HepG2 (cell line): ENCODE results near the gene MTO1. TPM values are rescaled to one million over a fixed set of nuclear protein-coding genes. Genes with fewer than 3 reads are reported as not detected.

Source experiments
- DRAP1 ChIP-seq: IDR thresholded peaks from 2 replicates; pipeline ENCODE4 v1.6.1; 2016; ENCODE audit warnings: missing genetic modification reagents, missing compliant biosample characterization
- MAZ ChIP-seq, 2 experiments: sonication (generic) in 1 of 2; formaldehyde crosslinking in 1 of 2; IDR thresholded peaks; 2 replicates each; pipeline versions ENCODE4 v1.5.0 to v1.6.1; 2012 to 2020; ENCODE audit warnings: low read depth in 2 of 2, mild to moderate bottlenecking in 2 of 2, borderline replicate concordance in 1 of 2, improper control_type of control experiment in 1 of 2, low read length in 1 of 2, missing genetic modification reagents in 1 of 2, moderate library complexity in 1 of 2
- MED13 ChIP-seq: sonication (generic); formaldehyde crosslinking; IDR thresholded peaks from 2 replicates; pipeline ENCODE4 v1.5.0; 2020; ENCODE audit warnings: missing genetic modification reagents
- MIXL1 ChIP-seq: IDR thresholded peaks from 2 replicates; pipeline ENCODE4 v1.6.1; 2016
- NFIB ChIP-seq: sonication (generic); formaldehyde crosslinking; IDR thresholded peaks from 2 replicates; pipeline ENCODE4 v1.9.0; 2021; ENCODE audit warnings: missing genetic modification reagents, mild to moderate bottlenecking, borderline replicate concordance
- SMAD3 ChIP-seq: sonication (generic); formaldehyde crosslinking; IDR thresholded peaks from 2 replicates; pipeline ENCODE4 v1.4.0; 2020; ENCODE audit warnings: missing genetic modification reagents
- SNAI1 ChIP-seq: sonication (generic); formaldehyde crosslinking; IDR thresholded peaks from 2 replicates; pipeline ENCODE4 v1.5.0; 2020; ENCODE audit warnings: mild to moderate bottlenecking, missing genetic modification reagents, borderline replicate concordance
- TCF7 ChIP-seq: sonication (generic); IDR thresholded peaks from 2 replicates; pipeline ENCODE4 v1.6.1; 2016; ENCODE audit warnings: antibody characterized with exemption, low read depth
- TFDP1 ChIP-seq: IDR thresholded peaks from 2 replicates; pipeline ENCODE4 v1.6.1; 2016; ENCODE audit warnings: missing compliant biosample characterization, missing genetic modification reagents, borderline replicate concordance
- TIGD3 ChIP-seq: sonication (generic); formaldehyde crosslinking; IDR thresholded peaks from 2 replicates; pipeline ENCODE4 v1.5.1; 2020; ENCODE audit warnings: mild to moderate bottlenecking, missing genetic modification reagents, borderline replicate concordance
- ZIK1 ChIP-seq: sonication (generic); formaldehyde crosslinking; IDR thresholded peaks from 2 replicates; pipeline ENCODE4 v1.5.0; 2020; ENCODE audit warnings: mild to moderate bottlenecking, low read depth, missing genetic modification reagents, borderline replicate concordance
- ZMAT3 ChIP-seq: sonication (generic); formaldehyde crosslinking; conservative IDR thresholded peaks from 2 replicates; pipeline ENCODE4 v1.7.0; 2021; ENCODE audit warnings: missing genetic modification reagents
- ZNF660 ChIP-seq: sonication (generic); formaldehyde crosslinking; IDR thresholded peaks from 2 replicates; pipeline ENCODE4 v1.5.1; 2020; ENCODE audit warnings: mild to moderate bottlenecking, low read depth, missing genetic modification reagents, borderline replicate concordance
- ZNF775 ChIP-seq: sonication (generic); formaldehyde crosslinking; IDR thresholded peaks from 2 replicates; pipeline ENCODE4 v1.4.0; 2020; ENCODE audit warnings: missing genetic modification reagents, mild to moderate bottlenecking, moderate library complexity, borderline replicate concordance
- polyA plus RNA-seq, 8 experiments: library from polyadenylated mRNA; depleted of rRNA in 3 of 8; stranded (reverse) in 7 of 8; unstranded in 1 of 8; fragments of >200 nt; fragmentation: Illumina TruSeq in 4 of 8; extraction: Trizol in 4 of 8; gene quantifications; 2 replicates each; pipeline versions ENCODE4 v1.2.1 to v1.2.3, GENCODE V29; 2011 to 2016; ENCODE audit warnings: low read depth in 4 of 8, missing spikeins in 1 of 8, mixed read lengths in 1 of 8; ENCODE audit not compliant: insufficient read depth in 1 of 8
- total RNA-seq, 5 experiments: library from RNA; depleted of rRNA; stranded (reverse); fragments of >200 nt; fragmentation: Illumina TruSeq; extraction: Trizol; gene quantifications; 2 replicates each; pipeline ENCODE4 v1.2.3, GENCODE V29; 2016; ENCODE audit warnings: low read depth in 1 of 5
- TF ChIP-seq, protein P1 (sequence below): sonication (generic); formaldehyde crosslinking; IDR thresholded peaks from 2 replicates; pipeline ENCODE4 v1.5.0; 2020; ENCODE audit warnings: mild to moderate bottlenecking, missing genetic modification reagents, borderline replicate concordance
- TF ChIP-seq, protein P2 (sequence below): sonication (generic); formaldehyde crosslinking; IDR thresholded peaks from 2 replicates; pipeline ENCODE4 v1.4.0; 2020; ENCODE audit warnings: missing genetic modification reagents

The MTO1 gene
- total and polyA plus RNA-seq, 2 of the 13 experiments (the other 11 are each of a cell fraction or from before 2014, with no cell fraction given), result 21.1 to 45.3 TPM

GRCh38 chr6:73521351-73521985, 59.9 kb downstream of the MTO1 start (continued):
- TF ChIP-seq ZMAT3 (CRISPR knock-in tag), result no peak; the same call in 1 of the 2 replicates
- TF ChIP-seq, protein P1, sequence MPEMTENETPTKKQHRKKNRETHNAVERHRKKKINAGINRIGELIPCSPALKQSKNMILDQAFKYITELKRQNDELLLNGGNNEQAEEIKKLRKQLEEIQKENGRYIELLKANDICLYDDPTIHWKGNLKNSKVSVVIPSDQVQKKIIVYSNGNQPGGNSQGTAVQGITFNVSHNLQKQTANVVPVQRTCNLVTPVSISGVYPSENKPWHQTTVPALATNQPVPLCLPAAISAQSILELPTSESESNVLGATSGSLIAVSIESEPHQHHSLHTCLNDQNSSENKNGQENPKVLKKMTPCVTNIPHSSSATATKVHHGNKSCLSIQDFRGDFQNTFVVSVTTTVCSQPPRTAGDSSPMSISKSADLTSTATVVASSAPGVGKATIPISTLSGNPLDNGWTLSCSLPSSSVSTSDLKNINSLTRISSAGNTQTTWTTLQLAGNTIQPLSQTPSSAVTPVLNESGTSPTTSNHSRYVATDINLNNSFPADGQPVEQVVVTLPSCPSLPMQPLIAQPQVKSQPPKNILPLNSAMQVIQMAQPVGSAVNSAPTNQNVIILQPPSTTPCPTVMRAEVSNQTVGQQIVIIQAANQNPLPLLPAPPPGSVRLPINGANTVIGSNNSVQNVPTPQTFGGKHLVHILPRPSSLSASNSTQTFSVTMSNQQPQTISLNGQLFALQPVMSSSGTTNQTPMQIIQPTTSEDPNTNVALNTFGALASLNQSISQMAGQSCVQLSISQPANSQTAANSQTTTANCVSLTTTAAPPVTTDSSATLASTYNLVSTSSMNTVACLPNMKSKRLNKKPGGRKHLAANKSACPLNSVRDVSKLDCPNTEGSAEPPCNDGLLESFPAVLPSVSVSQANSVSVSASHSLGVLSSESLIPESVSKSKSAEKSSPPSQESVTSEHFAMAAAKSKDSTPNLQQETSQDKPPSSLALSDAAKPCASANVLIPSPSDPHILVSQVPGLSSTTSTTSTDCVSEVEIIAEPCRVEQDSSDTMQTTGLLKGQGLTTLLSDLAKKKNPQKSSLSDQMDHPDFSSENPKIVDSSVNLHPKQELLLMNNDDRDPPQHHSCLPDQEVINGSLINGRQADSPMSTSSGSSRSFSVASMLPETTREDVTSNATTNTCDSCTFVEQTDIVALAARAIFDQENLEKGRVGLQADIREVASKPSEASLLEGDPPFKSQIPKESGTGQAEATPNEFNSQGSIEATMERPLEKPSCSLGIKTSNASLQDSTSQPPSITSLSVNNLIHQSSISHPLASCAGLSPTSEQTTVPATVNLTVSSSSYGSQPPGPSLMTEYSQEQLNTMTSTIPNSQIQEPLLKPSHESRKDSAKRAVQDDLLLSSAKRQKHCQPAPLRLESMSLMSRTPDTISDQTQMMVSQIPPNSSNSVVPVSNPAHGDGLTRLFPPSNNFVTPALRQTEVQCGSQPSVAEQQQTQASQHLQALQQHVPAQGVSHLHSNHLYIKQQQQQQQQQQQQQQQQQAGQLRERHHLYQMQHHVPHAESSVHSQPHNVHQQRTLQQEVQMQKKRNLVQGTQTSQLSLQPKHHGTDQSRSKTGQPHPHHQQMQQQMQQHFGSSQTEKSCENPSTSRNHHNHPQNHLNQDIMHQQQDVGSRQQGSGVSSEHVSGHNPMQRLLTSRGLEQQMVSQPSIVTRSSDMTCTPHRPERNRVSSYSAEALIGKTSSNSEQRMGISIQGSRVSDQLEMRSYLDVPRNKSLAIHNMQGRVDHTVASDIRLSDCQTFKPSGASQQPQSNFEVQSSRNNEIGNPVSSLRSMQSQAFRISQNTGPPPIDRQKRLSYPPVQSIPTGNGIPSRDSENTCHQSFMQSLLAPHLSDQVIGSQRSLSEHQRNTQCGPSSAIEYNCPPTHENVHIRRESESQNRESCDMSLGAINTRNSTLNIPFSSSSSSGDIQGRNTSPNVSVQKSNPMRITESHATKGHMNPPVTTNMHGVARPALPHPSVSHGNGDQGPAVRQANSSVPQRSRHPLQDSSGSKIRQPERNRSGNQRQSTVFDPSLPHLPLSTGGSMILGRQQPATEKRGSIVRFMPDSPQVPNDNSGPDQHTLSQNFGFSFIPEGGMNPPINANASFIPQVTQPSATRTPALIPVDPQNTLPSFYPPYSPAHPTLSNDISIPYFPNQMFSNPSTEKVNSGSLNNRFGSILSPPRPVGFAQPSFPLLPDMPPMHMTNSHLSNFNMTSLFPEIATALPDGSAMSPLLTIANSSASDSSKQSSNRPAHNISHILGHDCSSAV (CRISPR knock-in tag), result no peak
- TF ChIP-seq DRAP1 (CRISPR knock-in tag), result no peak
- no peak for TF ChIP-seq NFIB (CRISPR knock-in tag)
- TF ChIP-seq ZIK1 (CRISPR knock-in tag), result no peak
- TF ChIP-seq MAZ (IDR thresholded peaks at IDR 0.05; ENCODE audit: borderline replicate concordance, low read depth, low read length), result no peak
- TF ChIP-seq MAZ (CRISPR knock-in tag; IDR thresholded peaks at IDR 0.05; ENCODE audit: low read depth), result 0 out of 2 replicates have a peak, but pooled peaks have one; percentile 6
- TF ChIP-seq TCF7, result no peak
- TF ChIP-seq MIXL1 (CRISPR knock-in tag), result no peak; the same call in none of the 2 replicates
- peak; percentile 17; the same call in 1 of the 2 replicates for TF ChIP-seq SMAD3
- no peak; the same call in 1 of the 2 replicates for TF ChIP-seq TFDP1 (CRISPR knock-in tag)
- 0 out of 2 replicates have a peak, but pooled peaks have one; percentile 42 for TF ChIP-seq ZNF775 (CRISPR knock-in tag)
- TF ChIP-seq ZNF660, result no peak
- no peak for TF ChIP-seq MED13 (CRISPR knock-in tag)
- TF ChIP-seq, protein P2, sequence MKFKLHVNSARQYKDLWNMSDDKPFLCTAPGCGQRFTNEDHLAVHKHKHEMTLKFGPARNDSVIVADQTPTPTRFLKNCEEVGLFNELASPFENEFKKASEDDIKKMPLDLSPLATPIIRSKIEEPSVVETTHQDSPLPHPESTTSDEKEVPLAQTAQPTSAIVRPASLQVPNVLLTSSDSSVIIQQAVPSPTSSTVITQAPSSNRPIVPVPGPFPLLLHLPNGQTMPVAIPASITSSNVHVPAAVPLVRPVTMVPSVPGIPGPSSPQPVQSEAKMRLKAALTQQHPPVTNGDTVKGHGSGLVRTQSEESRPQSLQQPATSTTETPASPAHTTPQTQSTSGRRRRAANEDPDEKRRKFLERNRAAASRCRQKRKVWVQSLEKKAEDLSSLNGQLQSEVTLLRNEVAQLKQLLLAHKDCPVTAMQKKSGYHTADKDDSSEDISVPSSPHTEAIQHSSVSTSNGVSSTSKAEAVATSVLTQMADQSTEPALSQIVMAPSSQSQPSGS, result no peak
- TF ChIP-seq SNAI1 (CRISPR knock-in tag), result no peak
- no peak for TF ChIP-seq TIGD3 (CRISPR knock-in tag)
